GM19099 (cell line): ENCODE data around the gene TJP1.

Source experiments
- POLR2A ChIP-seq: IDR thresholded peaks from 3 replicates; pipeline ENCODE4 v1.6.1; 2011; ENCODE audit warnings: low read depth; ENCODE audit not compliant: insufficient read length; ENCODE audit errors: extremely low read depth

The TJP1 gene

GRCh38 chr15:29740692-29741311 lies 81.5 kb downstream of the TJP1 start:
- no peak for TF ChIP-seq POLR2A

- no peak for TF ChIP-seq POLR2A
These were observed 85.6 kb downstream of the TJP1 start for GRCh38 chr15:29736744-29737020.

DNA sequence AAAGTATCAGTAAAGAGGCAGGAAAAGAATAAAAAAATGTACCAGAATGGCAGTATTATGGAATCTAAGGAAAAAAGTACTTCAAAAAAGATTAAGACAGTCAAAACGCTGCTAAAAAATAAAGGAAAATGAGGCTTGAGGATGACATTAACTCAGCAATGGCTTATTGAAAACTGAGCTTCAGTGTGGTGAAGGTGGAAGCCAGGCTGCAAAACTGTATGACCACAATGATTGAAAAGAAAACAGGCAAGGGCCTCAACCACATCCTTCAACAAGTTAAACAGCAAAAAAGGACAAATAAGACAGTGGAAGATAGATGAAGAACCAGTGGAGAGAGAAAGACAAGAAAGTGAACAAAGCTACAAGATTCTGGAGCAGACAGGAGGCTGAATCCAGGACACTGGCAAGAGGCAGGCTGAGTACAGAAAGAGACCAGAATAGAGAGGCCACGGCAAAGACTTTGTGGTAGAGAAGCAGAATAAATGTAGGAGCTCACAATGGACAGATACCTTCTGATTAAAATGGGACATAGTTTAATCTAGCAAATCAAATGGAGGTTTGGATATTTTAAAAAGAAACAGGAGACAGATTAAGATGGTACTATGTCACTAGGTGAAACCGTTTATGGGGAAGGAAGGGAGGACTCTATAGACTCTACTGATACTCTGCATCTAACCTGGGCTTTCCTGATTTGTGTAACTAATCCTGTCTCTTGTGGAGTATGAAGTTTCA lies 86.1 kb downstream of the TJP1 start:
- no peak for TF ChIP-seq POLR2A

GRCh38 chr15:29734917-29735572 lies 87.2 kb downstream of the TJP1 start:
- TF ChIP-seq POLR2A: no peak

DNA sequence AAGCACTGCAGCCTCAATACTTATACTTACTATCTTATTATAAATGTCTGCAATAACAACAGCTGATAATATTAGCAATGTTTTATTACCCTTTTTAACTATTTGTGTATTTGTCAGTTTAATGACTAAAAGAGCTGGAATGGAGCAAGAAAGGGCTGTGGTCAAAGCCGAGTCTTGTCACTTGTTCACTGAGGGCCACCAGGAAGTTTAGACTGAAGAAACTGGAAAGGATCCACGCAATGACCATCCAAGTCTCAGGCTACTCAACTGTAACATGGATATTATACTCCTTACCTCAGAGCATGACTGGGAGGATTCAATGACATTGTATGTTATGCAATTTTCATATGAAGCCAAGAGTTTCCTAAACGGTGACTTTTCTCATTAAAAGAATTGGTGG lies 90.4 kb downstream of the TJP1 start:
- no peak for TF ChIP-seq POLR2A

DNA sequence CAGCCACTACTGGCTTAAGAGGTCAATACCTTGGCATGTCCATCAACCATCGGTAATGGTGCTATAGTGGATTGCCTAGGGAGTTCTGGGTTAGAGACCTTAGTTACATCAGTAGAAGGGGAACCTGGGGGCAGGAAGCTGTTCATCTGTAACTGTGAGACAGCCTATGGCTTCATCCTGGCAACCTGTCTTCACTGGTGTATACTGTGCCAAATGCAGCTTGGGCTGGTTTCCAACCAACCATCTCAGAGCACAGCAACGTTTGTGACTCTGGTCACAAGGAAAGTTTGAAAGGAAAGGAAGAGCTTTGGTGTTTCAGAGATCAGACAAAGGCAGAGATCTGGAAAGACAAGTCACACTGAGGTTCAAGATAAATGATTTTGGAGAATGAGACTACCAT lies 93.8 kb downstream of the TJP1 start:
- no peak for TF ChIP-seq POLR2A

DNA sequence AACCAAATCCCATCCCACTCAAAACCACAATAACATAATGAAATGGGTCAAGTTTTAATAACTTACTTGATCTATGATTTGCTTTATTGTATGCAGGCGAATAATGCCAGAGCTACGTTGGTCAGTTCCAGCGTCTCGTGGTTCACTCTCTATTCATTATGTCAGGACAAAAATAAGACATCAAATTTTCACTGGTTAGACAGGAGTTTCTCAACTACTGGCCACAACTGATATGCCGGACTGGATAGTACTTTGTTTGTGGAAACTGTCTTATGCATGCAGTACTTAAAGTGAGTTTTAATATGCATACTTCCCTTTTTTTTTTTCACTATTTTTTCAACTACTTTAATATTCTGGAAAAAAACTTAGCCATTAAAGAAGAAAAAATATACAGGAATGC lies 94.4 kb downstream of the TJP1 start:
- TF ChIP-seq POLR2A: no peak

GRCh38 chr15:29726553-29726952 lies 95.7 kb downstream of the TJP1 start:
- no peak for TF ChIP-seq POLR2A

DNA sequence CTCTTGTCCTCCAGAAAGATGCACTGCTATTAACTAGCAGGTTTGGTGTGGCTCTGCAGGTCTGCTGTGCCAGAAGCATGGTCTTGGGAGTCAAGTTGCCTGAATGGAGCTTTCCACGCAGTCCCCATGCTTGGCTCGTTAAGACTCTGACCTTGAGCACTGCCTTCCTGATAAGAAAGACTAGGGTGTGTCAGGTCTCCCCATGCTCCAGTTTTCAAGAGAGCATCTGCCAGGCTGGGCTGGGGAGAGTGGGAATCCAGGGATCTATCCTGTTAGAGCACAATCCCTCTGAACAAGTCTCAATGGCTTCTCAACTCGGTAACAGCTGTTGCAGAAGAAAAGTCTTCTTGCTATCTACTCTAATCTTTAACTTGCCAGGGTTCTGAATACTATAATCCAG lies 98.2 kb downstream of the TJP1 start:
- TF ChIP-seq POLR2A: no peak

DNA sequence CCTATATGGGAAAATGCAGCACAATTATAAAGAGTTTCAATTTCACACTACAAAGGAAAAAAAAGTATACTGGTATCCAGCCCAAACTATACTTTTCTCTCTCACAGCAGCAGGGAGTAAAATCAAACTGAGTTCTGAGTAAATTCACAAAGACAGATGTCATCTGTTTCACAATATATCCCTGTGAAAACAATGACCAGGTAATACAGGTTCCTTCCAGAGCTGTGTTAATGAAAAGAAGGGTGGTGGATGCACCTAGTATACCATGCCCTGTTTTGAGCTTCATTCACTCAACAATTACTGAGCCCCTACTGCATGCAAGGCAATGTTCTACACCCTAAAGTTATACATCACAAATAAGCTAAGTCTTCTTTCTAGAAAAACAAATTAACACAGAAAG lies 108.5 kb downstream of the TJP1 start:
- no peak for TF ChIP-seq POLR2A

- TF ChIP-seq POLR2A: no peak
These were observed 110.0 kb downstream of the TJP1 start for GRCh38 chr15:29712149-29712885.

GRCh38 chr15:29711531-29711930 lies 110.7 kb downstream of the TJP1 start:
- no peak for TF ChIP-seq POLR2A

DNA sequence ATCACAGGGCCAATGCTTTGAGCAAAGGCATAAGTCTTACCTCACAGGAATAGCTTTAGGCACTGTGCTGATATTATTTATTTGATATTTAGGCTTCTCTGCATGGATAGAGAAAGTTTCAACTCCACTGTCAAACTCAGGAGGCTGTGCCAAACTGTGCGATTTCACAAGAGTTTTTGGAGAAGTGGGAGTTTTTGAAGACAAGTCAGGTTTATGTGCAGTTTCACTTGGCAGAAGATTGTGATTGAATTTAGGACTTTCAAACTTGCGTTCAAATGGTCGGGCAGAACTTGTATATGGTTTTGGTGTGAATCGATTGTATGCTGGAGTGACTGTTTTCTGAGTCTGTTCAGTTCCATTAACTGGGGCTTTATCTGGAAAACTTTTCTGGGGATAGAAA lies 113.7 kb downstream of the TJP1 start:
- TF ChIP-seq POLR2A: no peak

DNA sequence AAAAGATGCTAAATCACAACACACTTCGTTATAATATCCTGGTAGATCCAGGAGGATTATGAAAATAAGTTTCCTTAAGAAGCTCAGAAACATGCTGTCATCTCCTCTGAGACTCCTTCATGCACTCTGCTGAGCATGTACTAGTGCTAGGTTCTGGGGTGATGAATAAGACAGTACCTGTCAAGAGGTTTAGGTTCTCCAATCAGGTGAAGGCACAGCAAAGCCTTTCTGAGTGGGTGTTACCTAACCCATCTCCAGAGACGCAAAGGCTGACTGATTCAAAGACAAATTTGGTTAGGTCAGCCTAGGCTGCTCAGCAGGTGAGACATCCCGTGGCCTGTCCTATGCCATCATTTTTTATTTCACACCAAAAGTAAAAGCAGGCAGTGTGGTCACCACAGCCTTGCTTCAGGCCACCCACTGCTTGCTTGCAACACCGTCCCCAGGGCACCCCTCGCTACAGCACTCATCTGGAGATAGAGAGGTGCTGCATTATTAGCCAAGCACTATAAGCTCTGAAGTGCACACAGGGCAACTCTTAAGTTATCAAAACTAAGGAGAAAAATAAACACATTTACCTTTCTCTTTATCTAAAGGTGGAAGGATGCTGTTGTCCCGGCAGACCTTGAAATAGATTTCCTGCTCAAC lies 117.2 kb downstream of the TJP1 start:
- TF ChIP-seq POLR2A: no peak

DNA sequence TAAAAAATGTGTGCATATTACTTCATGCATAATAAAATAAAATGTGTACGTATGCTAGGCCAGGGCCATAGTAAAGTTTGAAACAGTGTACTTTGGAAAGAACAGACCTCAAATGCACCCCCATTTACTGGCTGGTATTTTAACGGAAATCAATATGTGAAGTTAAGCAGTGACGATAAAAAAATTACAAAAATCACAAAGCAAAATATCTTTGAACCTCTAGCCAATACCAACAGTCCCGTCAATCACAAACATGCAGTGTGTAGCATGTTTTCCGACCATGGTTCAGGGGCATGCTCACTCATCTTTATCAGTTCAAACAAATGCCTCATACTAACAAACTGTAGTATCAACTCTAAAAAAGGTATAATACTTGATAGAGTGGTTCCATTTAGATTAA lies 121.1 kb downstream of the TJP1 start:
- no peak for TF ChIP-seq POLR2A

- no peak for TF ChIP-seq POLR2A
These were observed 122.0 kb downstream of the TJP1 start for GRCh38 chr15:29700296-29700695.

- no peak for TF ChIP-seq POLR2A
These were observed 122.5 kb downstream of the TJP1 start for GRCh38 chr15:29699791-29700190.
